Kidney (tissue), 14 donors: ENCODE measurements around the gene L1CAM. TPM values are rescaled to one million over a fixed set of nuclear protein-coding genes. Genes with fewer than 3 reads are reported as not detected.

Source experiments
- DNase-seq, 5 donors: peaks; one replicate each; pipeline ENCODE4 v3.0.0-alpha.2; 2013 to 2020
- FAIRE-seq: peaks from 2 replicates; lab custom pipeline; 2012; peaks lifted over from hg19 to GRCh38; lab: Jason Lieb, UNC
- H3K27ac ChIP-seq, 2 donors: one replicate each; pipeline ENCODE4 v1.7.0; 2013; ENCODE audit warnings: low read depth in 2 of 2, low read length in 2 of 2, inconsistent platforms in 1 of 2
- H3K27me3 ChIP-seq: one replicate; pipeline ENCODE4 v1.7.1; 2013; ENCODE audit warnings: low read length, inconsistent platforms; ENCODE audit not compliant: control insufficient read depth, insufficient read depth
- H3K36me3 ChIP-seq, 3 donors: one replicate each; pipeline versions ENCODE4 v1.7.0 to v1.7.1; 2013; ENCODE audit warnings: low read length in 3 of 3, control low read depth in 1 of 3, inconsistent platforms in 1 of 3; ENCODE audit not compliant: insufficient read depth in 3 of 3, control insufficient read depth in 2 of 3
- H3K4me1 ChIP-seq, 3 donors: one replicate each; pipeline versions ENCODE4 v1.7.0 to v1.7.1; 2013; ENCODE audit warnings: low read length in 3 of 3, inconsistent platforms in 1 of 3, low read depth in 1 of 3; ENCODE audit not compliant: control insufficient read depth in 2 of 3, insufficient read depth in 2 of 3
- H3K4me3 ChIP-seq, 3 donors: one replicate each; pipeline versions ENCODE4 v1.7.0 to v1.8.1; 2013; ENCODE audit warnings: low read length in 3 of 3, control low read depth in 1 of 3, inconsistent platforms in 1 of 3
- H3K9ac ChIP-seq, 3 donors: one replicate each; pipeline versions ENCODE4 v1.7.0 to v1.7.1; 2013; ENCODE audit warnings: low read length in 3 of 3, control low read depth in 1 of 3, inconsistent platforms in 1 of 3
- H3K9me3 ChIP-seq, 3 donors: one replicate each; pipeline versions ENCODE4 v1.7.0 to v1.7.1; 2013; ENCODE audit warnings: low read length in 3 of 3, control low read depth in 1 of 3, inconsistent platforms in 1 of 3; ENCODE audit not compliant: control insufficient read depth in 2 of 3, insufficient read depth in 1 of 3
- intact Hi-C: fragments of 100-400 bp; cut with DNase I; formaldehyde crosslinking; loops from one replicate; pipeline ENCODE4 v1.11.1; 2022
- polyA plus RNA-seq: library from polyadenylated mRNA; stranded (reverse); fragments of 350-450 nt; fragmentation: Illumina TruSeq; extraction: RNeasy Lipid Tissue Mini Kit (QIAGEN cat#74804); gene quantifications from one replicate; pipeline ENCODE4 v1.2.3, GENCODE V29; 2014; ENCODE audit warnings: low read depth, low replicate concordance; ENCODE audit not compliant: insufficient read depth
- total RNA-seq: library from RNA; stranded (reverse); fragmentation: NEBNext Ultra II Directional; extraction: Animal tissue kit (Norgen Biotek cat#: 25700); gene quantifications from one replicate; pipeline ENCODE4 v1.2.1, GENCODE V29; 2021
- TF ChIP-seq, protein P1 (sequence below): IDR thresholded peaks from 3 replicates; pipeline ENCODE4 v1.5.1; 2012; ENCODE audit warnings: mild to moderate bottlenecking, moderate library complexity, borderline replicate concordance; ENCODE audit not compliant: insufficient read depth; ENCODE audit errors: extremely low read depth
- donor health status: control.
- donor health status: control.
- donor health status: control.
- donor health status: control.
- donor health status: control.
- donor health status: DM: yes; HTN: yes; CAD: no.
- donor health status: Normal renal cell carcinoma (clear cell type).

L1CAM gene
- total and polyA plus RNA-seq, 2 donors from 2014 or later: 26.1 to 71.9 TPM

- H3K4me3 ChIP-seq: no peak overlapping the region
- intact Hi-C loops: no loop called here
- H3K9ac ChIP-seq: no peak overlapping the region
- H3K9me3 ChIP-seq: no peaks in the 10 kb centered on the region
- DNase-seq: peak in 1 of 5 donors; percentile 61
- FAIRE-seq: no peak
- H3K36me3 ChIP-seq: no peaks in the 10 kb centered on the region
- TF ChIP-seq, protein P1, sequence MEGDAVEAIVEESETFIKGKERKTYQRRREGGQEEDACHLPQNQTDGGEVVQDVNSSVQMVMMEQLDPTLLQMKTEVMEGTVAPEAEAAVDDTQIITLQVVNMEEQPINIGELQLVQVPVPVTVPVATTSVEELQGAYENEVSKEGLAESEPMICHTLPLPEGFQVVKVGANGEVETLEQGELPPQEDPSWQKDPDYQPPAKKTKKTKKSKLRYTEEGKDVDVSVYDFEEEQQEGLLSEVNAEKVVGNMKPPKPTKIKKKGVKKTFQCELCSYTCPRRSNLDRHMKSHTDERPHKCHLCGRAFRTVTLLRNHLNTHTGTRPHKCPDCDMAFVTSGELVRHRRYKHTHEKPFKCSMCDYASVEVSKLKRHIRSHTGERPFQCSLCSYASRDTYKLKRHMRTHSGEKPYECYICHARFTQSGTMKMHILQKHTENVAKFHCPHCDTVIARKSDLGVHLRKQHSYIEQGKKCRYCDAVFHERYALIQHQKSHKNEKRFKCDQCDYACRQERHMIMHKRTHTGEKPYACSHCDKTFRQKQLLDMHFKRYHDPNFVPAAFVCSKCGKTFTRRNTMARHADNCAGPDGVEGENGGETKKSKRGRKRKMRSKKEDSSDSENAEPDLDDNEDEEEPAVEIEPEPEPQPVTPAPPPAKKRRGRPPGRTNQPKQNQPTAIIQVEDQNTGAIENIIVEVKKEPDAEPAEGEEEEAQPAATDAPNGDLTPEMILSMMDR: no peak
- peaks cover 7% of the 10 kb centered on the region for H3K27me3 ChIP-seq
- no peak overlapping the region for H3K27ac ChIP-seq
- H3K4me1 ChIP-seq: no peaks in the 10 kb centered on the region
Observed at GRCh38 chrX:153881281-153881680, 4.7 kb downstream of the L1CAM start.

- Histone ChIP-seq H3K36me3 (no peaks in the 10 kb centered on the region), H3K27me3 (peaks cover 7% of the 10 kb centered on the region), H3K9me3 (no peaks in the 10 kb centered on the region), H3K27ac (no peak overlapping the region), H3K4me3 (no peak overlapping the region), H3K4me1 (no peaks in the 10 kb centered on the region), H3K9ac (no peak overlapping the region)
- peak in 1 of 5 donors; percentile 53 for DNase-seq
- TF ChIP-seq, protein P1: no peak
- FAIRE-seq: no peak
- intact Hi-C loops: no loop called here
Observed at GRCh38 chrX:153880440-153880815, 5.5 kb downstream of the L1CAM start.

DNA sequence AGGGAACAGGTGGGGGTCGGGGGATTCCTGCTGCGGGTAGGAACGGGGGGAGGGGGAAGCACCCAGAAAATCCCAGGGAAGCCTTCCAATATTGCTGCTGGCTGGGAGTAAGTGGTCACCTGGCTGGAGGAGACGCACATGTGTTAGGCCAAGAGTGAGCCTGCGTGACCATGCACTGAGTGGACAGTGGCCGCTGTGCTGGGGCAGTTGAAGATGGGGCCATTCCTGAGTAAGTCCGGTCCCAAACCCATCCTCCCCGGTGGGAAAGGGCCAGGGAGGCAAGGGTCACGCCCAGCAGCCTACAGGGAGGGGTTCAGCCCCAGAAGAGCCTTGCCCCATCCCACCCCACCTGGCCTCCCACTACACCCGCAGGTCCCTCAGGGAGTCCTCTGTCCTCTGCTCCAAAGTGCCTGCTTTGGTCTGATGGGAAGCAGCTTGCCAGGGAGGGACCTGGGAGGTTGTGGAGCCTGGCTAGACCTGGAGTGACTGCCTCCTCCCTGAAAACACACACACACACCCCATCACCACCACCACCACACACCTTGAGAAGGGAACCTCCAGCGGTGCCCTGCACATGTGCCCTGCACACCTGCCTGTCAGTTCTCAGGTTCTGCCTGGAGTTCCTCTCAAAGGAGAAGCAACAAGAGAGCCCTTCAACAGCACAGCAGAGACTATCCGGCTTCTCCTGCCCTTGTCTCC lies 6.1 kb downstream of the L1CAM start:
- H3K9ac ChIP-seq: no peak overlapping the region
- no peaks in the 10 kb centered on the region for H3K4me1 ChIP-seq
- TF ChIP-seq, protein P1: no peak
- no peak overlapping the region for H3K4me3 ChIP-seq
- FAIRE-seq (no peak), DNase-seq (no peak)
- intact Hi-C loops: no loop called here
- peaks cover 6% of the 10 kb centered on the region for H3K27me3 ChIP-seq
- H3K27ac ChIP-seq: no peak overlapping the region
- H3K9me3 ChIP-seq: no peaks in the 10 kb centered on the region
- H3K36me3 ChIP-seq: no peaks in the 10 kb centered on the region
